HepG2 (cell line): ENCODE results near the gene ULK4. TPM values are rescaled to one million over a fixed set of nuclear protein-coding genes. Genes with fewer than 3 reads are reported as not detected.
A peak's percentile ranks its signal among the peaks of the same experiment; 100 is the strongest.

ENCODE experiments used
- FOXJ3 ChIP-seq: sonication (generic); formaldehyde crosslinking; IDR thresholded peaks from 2 replicates; pipeline ENCODE4 v1.4.0; 2020; ENCODE audit warnings: missing genetic modification reagents, mild to moderate bottlenecking, borderline replicate concordance
- HNF4G ChIP-seq, 2 experiments: sonication (generic) in 1 of 2; formaldehyde crosslinking in 1 of 2; IDR thresholded peaks; 2 replicates each; pipeline versions ENCODE4 v1.4.0 to v1.6.1; 2011 to 2020; ENCODE audit warnings: borderline replicate concordance in 2 of 2, low read depth in 2 of 2, mild to moderate bottlenecking in 2 of 2, low read length in 1 of 2, missing genetic modification reagents in 1 of 2, moderate library complexity in 1 of 2
- JUN ChIP-seq: sonication (generic); formaldehyde crosslinking; IDR thresholded peaks from 2 replicates; pipeline ENCODE4 v1.4.0; 2020; ENCODE audit warnings: mild to moderate bottlenecking, missing genetic modification reagents
- KDM6A ChIP-seq: IDR thresholded peaks from 2 replicates; pipeline ENCODE4 v1.6.1; 2016; ENCODE audit warnings: low read depth
- NAIF1 ChIP-seq: sonication (generic); formaldehyde crosslinking; IDR thresholded peaks from 2 replicates; pipeline ENCODE4 v1.5.0; 2020; ENCODE audit warnings: mild to moderate bottlenecking, missing genetic modification reagents, borderline replicate concordance
- TCF7L2 ChIP-seq: IDR thresholded peaks from 2 replicates; pipeline ENCODE4 v1.6.1; 2011; ENCODE audit warnings: mild to moderate bottlenecking, low read depth, low read length, moderate library complexity
- TP53 ChIP-seq: sonication (generic); formaldehyde crosslinking; conservative IDR thresholded peaks from 2 replicates; pipeline ENCODE4 v1.4.0; 2020; ENCODE audit warnings: missing genetic modification reagents
- ZMYM4 ChIP-seq: sonication (generic); formaldehyde crosslinking; IDR thresholded peaks from 2 replicates; pipeline ENCODE4 v1.8.1; 2023; ENCODE audit warnings: mild to moderate bottlenecking, missing genetic modification reagents
- ZNF17 ChIP-seq: sonication (generic); formaldehyde crosslinking; IDR thresholded peaks from 2 replicates; pipeline ENCODE4 v1.5.0; 2020; ENCODE audit warnings: mild to moderate bottlenecking, missing genetic modification reagents
- ZNF562 ChIP-seq: sonication (generic); formaldehyde crosslinking; IDR thresholded peaks from 2 replicates; pipeline ENCODE4 v1.8.0; 2022; ENCODE audit warnings: missing genetic modification reagents, borderline replicate concordance
- ZNF577 ChIP-seq: sonication (generic); formaldehyde crosslinking; IDR thresholded peaks from 2 replicates; pipeline ENCODE4 v1.4.0; 2020; ENCODE audit warnings: mild to moderate bottlenecking, low read depth, missing genetic modification reagents, borderline replicate concordance
- ZNF713 ChIP-seq: sonication (generic); formaldehyde crosslinking; IDR thresholded peaks from 2 replicates; pipeline ENCODE4 v1.4.0; 2020; ENCODE audit warnings: mild to moderate bottlenecking, missing genetic modification reagents
- polyA plus RNA-seq, 8 experiments: library from polyadenylated mRNA; depleted of rRNA in 3 of 8; stranded (reverse) in 7 of 8; unstranded in 1 of 8; fragments of >200 nt; fragmentation: Illumina TruSeq in 4 of 8; extraction: Trizol in 4 of 8; gene quantifications; 2 replicates each; pipeline versions ENCODE4 v1.2.1 to v1.2.3, GENCODE V29; 2011 to 2016; ENCODE audit warnings: low read depth in 4 of 8, missing spikeins in 1 of 8, mixed read lengths in 1 of 8; ENCODE audit not compliant: insufficient read depth in 1 of 8
- total RNA-seq, 5 experiments: library from RNA; depleted of rRNA; stranded (reverse); fragments of >200 nt; fragmentation: Illumina TruSeq; extraction: Trizol; gene quantifications; 2 replicates each; pipeline ENCODE4 v1.2.3, GENCODE V29; 2016; ENCODE audit warnings: low read depth in 1 of 5
- TF ChIP-seq, protein P1 (sequence below): sonication (generic); formaldehyde crosslinking; IDR thresholded peaks from 2 replicates; pipeline ENCODE4 v1.4.0; 2020; ENCODE audit warnings: missing genetic modification reagents
- TF ChIP-seq, protein P2 (sequence below): sonication (generic); formaldehyde crosslinking; IDR thresholded peaks from 2 replicates; pipeline ENCODE4 v1.8.0; 2022; ENCODE audit warnings: missing genetic modification reagents, mild to moderate bottlenecking, inconsistent platforms, borderline replicate concordance
- TF ChIP-seq, protein P3 (sequence below): sonication (generic); formaldehyde crosslinking; IDR thresholded peaks from 2 replicates; pipeline ENCODE4 v1.8.0; 2022; ENCODE audit warnings: mild to moderate bottlenecking, missing genetic modification reagents, borderline replicate concordance
- TF ChIP-seq, protein P4 (sequence below): sonication (generic); formaldehyde crosslinking; IDR thresholded peaks from 2 replicates; pipeline ENCODE4 v1.8.0; 2022; ENCODE audit warnings: missing genetic modification reagents, low read depth, mild to moderate bottlenecking, borderline replicate concordance
- TF ChIP-seq, protein P5 (sequence below): sonication (generic); formaldehyde crosslinking; IDR thresholded peaks from 2 replicates; pipeline ENCODE4 v1.9.0; 2021; ENCODE audit warnings: missing genetic modification reagents, mild to moderate bottlenecking, borderline replicate concordance
- TF ChIP-seq, protein P6 (sequence below): sonication (generic); formaldehyde crosslinking; IDR thresholded peaks from 2 replicates; pipeline ENCODE4 v1.5.1; 2020; ENCODE audit warnings: missing genetic modification reagents, mild to moderate bottlenecking, borderline replicate concordance
- TF ChIP-seq, protein P7 (sequence below): sonication (generic); formaldehyde crosslinking; IDR thresholded peaks from 2 replicates; pipeline ENCODE4 v1.5.0; 2020; ENCODE audit warnings: mild to moderate bottlenecking, missing genetic modification reagents

The ULK4 gene
- total and polyA plus RNA-seq, 2 of the 13 experiments (the other 11 are each of a cell fraction or from before 2014, with no cell fraction given), result 6.7 to 11.8 TPM

DNA sequence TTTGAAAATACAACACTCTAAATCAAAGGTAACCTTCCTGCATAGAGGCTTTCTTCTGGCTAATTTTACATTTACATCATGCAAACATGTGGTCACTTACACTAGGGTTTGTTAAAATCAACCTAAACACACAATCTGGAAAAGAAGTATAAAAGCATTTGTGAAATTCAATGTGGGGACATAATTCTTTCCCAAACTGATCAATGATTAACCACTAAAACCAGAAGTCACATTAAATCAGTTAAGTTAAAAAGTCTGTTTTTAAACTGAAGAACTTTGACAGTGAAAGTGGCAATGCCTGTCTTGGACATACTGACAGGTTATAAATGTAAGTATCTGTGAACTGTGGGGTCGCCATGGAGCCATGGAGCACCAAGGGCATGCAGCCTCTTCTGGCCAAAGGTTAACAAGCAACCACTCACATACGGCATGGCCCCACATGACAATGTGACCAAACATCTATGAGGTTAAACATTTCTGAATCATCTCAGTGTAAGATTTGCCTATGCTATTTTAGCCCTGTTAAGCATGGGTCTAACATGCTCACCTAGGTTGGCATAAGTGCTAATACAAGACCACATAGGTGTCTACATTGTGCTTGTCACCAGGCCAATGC is 484.4 kb downstream of the ULK4 start (continued):
- TF ChIP-seq, protein P1, sequence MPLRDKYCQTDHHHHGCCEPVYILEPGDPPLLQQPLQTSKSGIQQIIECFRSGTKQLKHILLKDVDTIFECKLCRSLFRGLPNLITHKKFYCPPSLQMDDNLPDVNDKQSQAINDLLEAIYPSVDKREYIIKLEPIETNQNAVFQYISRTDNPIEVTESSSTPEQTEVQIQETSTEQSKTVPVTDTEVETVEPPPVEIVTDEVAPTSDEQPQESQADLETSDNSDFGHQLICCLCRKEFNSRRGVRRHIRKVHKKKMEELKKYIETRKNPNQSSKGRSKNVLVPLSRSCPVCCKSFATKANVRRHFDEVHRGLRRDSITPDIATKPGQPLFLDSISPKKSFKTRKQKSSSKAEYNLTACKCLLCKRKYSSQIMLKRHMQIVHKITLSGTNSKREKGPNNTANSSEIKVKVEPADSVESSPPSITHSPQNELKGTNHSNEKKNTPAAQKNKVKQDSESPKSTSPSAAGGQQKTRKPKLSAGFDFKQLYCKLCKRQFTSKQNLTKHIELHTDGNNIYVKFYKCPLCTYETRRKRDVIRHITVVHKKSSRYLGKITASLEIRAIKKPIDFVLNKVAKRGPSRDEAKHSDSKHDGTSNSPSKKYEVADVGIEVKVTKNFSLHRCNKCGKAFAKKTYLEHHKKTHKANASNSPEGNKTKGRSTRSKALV (CRISPR knock-in tag), result no peak
- TF ChIP-seq FOXJ3 (CRISPR knock-in tag), result no peak
- TF ChIP-seq HNF4G (IDR thresholded peaks at IDR 0.05; ENCODE audit: borderline replicate concordance, low read depth, low read length), result peak; percentile 62
- TF ChIP-seq HNF4G (CRISPR knock-in tag; IDR thresholded peaks at IDR 0.05; ENCODE audit: borderline replicate concordance, low read depth), result no peak
- TF ChIP-seq, protein P2, sequence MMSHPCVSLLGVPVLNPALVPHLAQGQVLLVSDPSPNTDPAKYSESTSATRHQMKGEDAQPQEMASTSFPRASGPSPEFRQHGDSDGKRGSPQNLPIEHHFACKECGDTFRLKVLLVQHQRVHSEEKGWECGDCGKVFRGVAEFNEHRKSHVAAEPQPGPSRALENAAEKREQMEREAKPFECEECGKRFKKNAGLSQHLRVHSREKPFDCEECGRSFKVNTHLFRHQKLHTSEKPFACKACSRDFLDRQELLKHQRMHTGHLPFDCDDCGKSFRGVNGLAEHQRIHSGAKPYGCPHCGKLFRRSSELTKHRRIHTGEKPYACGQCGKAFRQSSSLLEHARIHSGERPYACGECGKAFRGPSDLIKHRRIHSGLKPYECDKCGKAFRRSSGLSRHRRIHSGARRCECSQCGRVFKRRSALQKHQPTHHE (CRISPR knock-in tag), result no peak
- TF ChIP-seq, protein P3, sequence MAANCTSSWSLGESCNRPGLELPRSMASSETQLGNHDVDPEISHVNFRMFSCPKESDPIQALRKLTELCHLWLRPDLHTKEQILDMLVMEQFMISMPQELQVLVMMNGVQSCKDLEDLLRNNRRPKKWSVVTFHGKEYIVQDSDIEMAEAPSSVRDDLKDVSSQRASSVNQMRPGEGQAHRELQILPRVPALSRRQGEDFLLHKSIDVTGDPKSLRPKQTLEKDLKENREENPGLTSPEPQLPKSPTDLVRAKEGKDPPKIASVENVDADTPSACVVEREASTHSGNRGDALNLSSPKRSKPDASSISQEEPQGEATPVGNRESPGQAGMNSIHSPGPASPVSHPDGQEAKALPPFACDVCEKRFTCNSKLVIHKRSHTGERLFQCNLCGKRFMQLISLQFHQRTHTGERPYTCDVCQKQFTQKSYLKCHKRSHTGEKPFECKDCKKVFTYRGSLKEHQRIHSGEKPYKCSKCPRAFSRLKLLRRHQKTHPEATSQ (CRISPR knock-in tag), result no peak
- TF ChIP-seq, protein P4, sequence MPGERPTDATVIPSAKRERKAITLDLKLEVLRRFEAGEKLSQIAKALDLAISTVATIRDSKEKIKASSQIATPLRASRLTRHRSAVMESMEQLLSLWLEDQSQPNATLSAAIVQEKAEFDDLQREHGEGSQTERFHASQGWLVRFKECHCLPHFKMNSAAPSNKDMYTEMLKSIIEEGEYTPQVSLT (CRISPR knock-in tag), result no peak
- peak; percentile 27; the same call in 1 of the 2 replicates for TF ChIP-seq KDM6A
- TF ChIP-seq ZNF577 (CRISPR knock-in tag), result no peak
- TF ChIP-seq ZNF562 (CRISPR knock-in tag), result no peak
- TF ChIP-seq, protein P5, sequence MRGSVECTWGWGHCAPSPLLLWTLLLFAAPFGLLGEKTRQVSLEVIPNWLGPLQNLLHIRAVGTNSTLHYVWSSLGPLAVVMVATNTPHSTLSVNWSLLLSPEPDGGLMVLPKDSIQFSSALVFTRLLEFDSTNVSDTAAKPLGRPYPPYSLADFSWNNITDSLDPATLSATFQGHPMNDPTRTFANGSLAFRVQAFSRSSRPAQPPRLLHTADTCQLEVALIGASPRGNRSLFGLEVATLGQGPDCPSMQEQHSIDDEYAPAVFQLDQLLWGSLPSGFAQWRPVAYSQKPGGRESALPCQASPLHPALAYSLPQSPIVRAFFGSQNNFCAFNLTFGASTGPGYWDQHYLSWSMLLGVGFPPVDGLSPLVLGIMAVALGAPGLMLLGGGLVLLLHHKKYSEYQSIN, result no peak
- TF ChIP-seq, protein P6, sequence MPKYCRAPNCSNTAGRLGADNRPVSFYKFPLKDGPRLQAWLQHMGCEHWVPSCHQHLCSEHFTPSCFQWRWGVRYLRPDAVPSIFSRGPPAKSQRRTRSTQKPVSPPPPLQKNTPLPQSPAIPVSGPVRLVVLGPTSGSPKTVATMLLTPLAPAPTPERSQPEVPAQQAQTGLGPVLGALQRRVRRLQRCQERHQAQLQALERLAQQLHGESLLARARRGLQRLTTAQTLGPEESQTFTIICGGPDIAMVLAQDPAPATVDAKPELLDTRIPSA, result no peak
- TF ChIP-seq JUN (CRISPR knock-in tag), result no peak
- TF ChIP-seq TP53 (CRISPR knock-in tag), result no peak
- peak; percentile 93 for TF ChIP-seq ZMYM4 (CRISPR knock-in tag)
- TF ChIP-seq ZNF713 (CRISPR knock-in tag), result no peak
- TF ChIP-seq, protein P7, sequence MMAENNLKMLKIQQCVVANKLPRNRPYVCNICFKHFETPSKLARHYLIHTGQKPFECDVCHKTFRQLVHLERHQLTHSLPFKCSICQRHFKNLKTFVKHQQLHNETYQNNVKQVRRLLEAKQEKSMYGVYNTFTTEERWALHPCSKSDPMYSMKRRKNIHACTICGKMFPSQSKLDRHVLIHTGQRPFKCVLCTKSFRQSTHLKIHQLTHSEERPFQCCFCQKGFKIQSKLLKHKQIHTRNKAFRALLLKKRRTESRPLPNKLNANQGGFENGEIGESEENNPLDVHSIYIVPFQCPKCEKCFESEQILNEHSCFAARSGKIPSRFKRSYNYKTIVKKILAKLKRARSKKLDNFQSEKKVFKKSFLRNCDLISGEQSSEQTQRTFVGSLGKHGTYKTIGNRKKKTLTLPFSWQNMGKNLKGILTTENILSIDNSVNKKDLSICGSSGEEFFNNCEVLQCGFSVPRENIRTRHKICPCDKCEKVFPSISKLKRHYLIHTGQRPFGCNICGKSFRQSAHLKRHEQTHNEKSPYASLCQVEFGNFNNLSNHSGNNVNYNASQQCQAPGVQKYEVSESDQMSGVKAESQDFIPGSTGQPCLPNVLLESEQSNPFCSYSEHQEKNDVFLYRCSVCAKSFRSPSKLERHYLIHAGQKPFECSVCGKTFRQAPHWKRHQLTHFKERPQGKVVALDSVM (CRISPR knock-in tag), result no peak
- no peak for TF ChIP-seq TCF7L2
- TF ChIP-seq ZNF17 (CRISPR knock-in tag), result no peak
- TF ChIP-seq NAIF1 (CRISPR knock-in tag), result no peak
